G401.6 (cell line): ENCODE data around the gene KLRD1.
"Not testable (repeated sequence)": the region's sequence is repeated elsewhere in the genome, so short reads cannot be mapped to it uniquely, and the experiment has no call there.

ENCODE experiments used
- FAIRE-seq: peaks from 2 replicates; lab custom pipeline; 2012; peaks lifted over from hg19 to GRCh38; lab: Jason Lieb, UNC

The KLRD1 gene

DNA sequence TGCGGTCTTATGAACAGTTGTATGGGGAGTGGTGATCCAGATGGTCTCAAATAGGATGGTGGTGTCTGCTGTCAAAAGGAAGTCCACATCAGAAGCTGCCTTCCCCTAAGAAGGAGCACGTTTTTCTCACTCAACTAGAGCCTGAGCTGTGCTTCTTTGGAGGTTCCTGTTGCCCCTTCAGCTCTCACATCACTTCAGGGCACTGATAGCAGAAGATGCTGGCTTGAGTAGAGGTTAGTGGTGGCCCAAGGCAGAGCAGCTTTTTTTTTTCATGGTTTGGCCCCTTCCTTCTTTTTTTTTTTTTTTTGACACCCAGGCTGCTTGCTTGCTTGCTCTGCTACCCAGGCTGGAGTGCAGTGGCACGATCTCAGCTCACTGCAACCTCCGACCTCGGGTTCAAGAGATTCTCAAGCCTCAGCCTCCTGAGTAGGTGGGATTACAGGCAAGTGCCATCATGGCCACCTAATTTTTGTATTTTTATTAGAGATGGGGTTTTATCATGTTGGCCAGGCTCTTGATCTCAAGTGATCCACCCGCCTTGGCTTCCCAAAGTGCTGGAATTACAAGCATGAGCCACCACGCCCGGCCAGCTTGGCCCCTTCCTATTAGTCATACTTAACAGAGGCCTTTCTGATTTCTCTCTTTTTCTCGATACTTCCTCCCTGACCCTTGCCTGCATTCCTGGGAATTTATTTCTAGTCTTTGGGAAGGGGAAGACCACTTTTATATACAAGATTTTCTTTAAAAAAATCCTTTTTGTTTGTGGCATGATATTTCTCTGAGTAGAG is 31.6 kb downstream of the KLRD1 start:
- FAIRE-seq = no peak

DNA sequence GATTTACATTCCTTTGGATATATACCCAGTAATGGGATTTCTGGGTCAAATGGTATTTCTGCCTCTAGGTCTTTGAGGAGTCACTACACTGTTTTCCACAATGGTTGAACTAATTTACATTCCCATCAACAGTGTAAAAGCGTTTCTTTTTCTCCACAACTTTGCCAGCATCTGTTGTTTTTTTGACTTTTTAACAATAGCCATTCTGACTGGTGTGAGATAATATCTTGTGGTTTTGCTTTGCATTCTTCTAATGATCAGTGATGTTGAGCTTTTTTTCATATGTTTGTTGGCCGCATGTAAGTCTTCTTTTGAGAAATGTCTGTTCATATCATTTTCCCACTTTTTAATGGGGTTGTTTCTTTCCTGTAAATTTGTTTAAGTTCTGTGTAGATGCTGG is 33.3 kb downstream of the KLRD1 start:
- FAIRE-seq = not testable (repeated sequence)

DNA sequence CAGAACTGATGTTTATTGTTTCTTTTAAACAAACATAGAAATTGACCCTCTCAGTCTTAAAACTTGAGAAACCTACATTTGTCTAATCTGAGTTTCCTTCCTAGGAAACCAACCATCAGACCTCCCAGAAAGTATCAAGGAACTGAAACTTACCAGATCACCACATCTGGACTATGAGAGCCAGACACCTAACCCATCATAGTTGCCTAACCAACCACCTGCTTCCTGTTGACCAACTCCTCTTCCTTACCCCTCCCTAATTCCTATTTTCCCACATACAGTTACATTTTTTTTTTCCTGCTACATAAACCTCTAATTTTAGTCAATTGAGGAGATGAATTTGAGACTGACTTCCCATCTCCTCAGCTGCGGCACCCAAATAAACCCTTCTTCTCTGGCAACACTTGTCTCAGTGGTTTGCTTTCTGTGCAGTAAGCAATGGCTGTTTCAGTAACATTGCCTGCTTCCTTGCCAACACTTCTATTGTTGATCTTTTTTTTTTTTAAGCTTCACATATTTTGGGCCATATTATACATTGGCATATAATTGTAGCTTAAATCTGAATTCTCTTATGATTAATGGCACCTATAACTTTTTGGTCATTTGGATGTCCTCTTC is 34.3 kb downstream of the KLRD1 start:
- no peak for FAIRE-seq

- FAIRE-seq = not testable (repeated sequence)
Observed at GRCh38 chr12:10351457-10351856, 43.8 kb downstream of the KLRD1 start.

DNA sequence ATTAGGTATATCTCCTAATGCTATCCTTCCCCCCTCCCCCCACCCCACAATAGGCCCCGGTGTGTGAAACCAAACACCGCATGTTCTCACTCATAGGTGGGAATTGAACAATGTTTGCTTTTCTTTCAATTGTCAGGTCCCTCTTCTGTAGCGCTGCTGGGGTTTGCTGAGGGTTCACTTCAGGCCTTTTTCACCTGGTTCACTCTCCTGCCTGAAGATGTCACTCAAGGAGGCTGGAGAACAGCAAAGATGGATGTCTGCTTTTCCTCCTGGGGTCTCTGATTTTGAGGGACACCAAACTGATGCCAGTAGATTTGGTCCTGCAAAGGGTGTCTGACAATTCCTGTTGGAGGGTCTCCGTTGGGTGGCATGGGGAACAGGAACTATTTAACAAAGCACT is 46.4 kb downstream of the KLRD1 start:
- FAIRE-seq = no peak

DNA sequence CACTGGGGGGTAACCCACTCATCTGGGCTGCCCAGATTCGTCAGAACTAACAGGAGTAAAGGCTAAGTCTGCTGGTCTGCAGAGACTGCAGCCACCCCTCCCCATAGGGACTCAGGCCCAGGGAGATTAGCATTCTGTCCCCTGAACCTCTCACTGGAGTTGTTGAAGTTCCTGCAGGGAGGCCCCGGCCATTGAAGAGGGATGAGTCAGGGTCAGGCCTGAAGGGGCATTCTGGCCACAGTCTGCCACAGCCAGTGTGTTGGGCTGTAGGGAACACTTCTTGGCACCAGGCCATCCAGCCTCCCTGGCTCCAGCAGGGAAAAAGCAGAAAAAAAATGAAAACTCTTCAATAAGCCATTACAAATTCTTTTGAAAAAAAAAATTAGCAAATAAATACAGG is 46.8 kb downstream of the KLRD1 start:
- FAIRE-seq = no peak

DNA sequence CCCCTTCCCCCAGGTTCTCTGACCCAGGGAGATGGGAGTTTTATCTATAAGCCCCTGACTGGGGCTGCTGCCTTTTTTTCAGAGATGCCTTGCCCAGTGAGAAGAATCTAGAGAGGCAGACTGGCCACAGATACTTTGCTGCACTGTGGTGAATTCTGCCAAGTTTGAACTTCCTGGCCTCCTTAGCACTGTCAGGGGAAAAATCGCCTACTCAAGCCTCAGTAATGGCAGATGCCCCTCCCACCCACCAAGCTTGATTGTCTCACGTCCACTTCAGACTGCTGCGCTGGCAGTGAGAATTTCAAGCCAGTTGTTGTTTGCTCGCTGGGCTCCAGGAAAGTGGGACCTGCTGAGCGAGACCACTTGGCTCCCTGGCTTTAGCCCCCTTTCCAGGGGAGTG is 50.5 kb downstream of the KLRD1 start:
- no peak for FAIRE-seq

- FAIRE-seq = no peak
Observed at GRCh38 chr12:10358969-10359368, 51.3 kb downstream of the KLRD1 start.

- no peak for FAIRE-seq
Observed at GRCh38 chr12:10361084-10361483, 53.4 kb downstream of the KLRD1 start.

GRCh38 chr12:10361622-10362021 is 54.0 kb downstream of the KLRD1 start:
- FAIRE-seq = no peak

DNA sequence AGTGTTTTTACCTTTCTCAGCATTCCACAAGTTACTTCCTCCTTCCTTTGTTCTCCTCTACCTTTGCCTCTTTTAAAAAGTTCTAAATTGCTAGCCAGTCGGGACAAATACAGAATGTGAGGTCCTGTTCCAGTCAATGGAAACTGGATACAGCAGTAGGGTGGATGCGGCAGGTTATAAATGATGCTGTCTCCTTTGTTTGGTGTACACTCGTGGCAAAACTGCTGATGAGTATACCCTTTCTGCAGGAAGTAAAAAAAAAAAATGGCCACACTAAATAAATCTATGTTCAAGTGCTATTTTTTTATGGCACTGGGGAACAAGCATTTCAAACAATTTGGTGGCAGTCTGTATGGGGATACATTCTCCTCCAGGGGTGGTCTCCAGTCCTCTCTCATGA is 54.7 kb downstream of the KLRD1 start:
- FAIRE-seq = no peak

- no peak for FAIRE-seq
Observed at GRCh38 chr12:10362828-10363657, 55.4 kb downstream of the KLRD1 start.

GRCh38 chr12:10363658-10363913 is 55.9 kb downstream of the KLRD1 start:
- FAIRE-seq = no peak

DNA sequence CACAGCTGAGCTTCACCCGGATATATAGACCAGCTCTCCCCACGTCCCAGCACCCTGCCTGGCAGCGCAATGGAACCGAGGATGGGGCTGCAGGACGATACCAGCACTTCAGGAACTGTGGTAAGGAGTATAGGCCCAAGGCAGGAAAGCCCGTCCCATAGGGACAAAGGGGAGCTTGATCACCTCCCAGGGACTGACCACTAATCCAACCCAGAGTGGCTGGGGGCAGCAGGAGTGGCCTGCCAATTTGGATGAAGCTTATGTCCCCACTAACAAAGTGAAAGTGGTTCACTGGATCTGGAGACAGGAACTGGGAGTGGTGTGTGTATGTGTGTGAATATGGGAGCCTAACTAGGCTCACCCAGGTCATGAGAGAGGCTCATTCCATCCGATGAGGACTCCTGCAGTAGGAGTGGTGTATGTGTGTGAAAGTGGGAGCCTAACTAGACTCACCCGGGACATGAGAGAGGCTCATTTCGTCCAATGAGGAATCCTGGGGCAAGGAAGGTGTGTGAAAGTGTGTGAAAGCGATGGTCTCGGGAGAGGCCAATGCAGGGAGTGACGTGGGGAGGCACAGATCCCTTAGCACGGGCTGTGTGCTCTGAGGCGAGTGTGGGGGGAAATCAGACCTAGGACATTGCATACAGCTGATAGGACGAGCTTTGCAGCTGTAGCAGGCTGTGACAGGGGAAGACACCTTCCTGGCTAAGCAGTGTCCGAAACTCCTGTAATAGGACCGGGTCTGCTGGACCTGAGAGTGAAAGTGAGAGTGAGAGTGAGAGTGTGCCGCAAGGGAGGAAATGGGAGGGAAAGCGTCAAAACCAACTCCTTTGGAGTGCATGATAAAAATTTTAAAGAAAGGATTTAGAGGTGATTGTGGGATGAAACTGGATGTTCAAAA is 56.5 kb downstream of the KLRD1 start:
- FAIRE-seq = no peak

DNA sequence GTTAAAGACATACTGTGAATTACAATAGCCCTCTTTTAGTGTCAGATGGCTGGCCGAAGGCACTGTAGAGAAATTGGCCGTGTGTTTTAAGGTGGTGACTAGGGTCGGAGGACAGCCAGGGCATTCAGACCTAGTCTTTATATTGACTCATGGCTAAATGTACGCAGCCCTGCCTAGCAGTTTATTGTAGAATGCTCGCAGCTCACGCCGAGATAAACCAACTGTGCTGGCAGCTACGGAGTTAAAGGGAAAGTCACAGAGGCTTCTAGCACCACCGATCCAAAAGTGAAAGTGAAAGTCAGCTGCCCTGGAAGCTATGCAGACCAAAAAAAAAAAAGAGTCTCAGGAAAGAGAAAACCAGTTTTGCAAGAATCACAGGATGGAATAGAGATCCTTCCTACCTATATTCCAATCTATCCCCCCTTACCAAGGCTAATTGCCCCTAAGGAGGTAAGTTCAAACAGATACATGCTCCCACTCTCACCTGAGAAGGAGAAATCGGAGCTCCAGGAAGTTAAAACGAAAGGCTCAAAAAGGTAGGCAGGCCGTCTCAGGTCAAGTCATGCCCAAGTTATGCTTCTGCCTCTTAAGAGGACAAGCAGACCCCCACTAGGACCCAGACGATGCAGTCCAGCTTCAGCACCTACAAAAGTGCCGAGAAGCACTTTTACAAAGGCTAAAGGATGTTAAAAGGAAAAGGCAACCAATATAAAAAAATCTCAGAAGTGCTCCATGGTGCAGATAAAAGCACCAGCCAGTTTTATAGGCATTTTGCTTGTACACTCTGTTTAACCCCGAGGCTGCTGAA is 57.3 kb downstream of the KLRD1 start:
- FAIRE-seq = peak; percentile 65

DNA sequence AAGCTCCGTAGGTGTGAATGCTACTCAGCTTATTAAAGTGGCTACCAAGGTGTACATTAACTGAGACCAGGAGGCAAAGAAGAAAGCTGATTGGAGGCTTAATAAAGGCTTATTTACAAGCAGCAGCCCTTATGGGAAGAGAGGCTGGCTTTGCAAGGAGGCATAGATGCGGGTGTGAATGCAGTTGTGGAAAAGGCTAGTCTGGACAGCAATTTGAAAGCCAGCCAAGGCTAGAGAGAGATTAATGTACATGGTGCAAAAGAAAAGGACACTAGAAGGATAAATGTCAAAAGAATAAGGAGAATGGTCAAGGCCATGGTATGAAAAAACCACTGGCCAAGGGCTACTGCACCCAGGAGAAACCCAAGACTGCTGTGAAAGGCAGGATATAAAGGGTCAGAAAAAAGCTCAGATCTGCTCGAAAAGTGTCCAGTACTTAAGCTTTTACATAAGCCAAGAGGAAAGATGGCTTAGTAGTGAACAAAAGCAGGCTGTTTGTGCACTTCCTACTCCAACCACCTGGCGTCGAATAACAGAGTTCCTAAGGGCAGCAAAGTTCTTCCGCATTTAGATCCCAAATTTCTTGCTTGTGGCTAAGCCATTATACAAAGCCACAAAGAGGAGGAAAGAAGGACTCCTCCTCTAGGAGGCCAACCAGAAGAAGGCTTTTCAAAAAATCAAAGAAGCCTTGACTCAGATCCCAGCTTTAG is 58.2 kb downstream of the KLRD1 start:
- FAIRE-seq = no peak

GRCh38 chr12:10366875-10367274 is 59.2 kb downstream of the KLRD1 start:
- FAIRE-seq = peak; percentile 23

DNA sequence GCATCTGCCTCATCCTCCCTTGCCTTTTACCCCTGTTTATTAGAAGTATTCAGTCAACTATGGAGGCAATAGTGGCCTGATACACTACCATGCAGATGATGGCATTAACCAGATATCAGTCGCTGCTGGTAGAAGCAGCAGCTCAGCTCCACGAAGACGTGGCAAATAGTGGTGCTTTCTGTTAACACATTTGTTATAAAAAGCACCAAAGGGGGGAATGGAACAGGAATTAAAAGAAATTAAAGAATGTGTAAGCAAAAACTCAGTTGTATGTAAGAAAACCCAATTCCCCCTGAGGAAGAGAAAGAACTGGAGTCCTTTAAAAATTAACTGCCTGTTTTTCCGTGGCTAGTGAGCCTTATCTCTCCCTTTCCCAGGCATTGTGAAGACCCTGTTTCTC is 60.0 kb downstream of the KLRD1 start:
- not testable (repeated sequence) for FAIRE-seq

DNA sequence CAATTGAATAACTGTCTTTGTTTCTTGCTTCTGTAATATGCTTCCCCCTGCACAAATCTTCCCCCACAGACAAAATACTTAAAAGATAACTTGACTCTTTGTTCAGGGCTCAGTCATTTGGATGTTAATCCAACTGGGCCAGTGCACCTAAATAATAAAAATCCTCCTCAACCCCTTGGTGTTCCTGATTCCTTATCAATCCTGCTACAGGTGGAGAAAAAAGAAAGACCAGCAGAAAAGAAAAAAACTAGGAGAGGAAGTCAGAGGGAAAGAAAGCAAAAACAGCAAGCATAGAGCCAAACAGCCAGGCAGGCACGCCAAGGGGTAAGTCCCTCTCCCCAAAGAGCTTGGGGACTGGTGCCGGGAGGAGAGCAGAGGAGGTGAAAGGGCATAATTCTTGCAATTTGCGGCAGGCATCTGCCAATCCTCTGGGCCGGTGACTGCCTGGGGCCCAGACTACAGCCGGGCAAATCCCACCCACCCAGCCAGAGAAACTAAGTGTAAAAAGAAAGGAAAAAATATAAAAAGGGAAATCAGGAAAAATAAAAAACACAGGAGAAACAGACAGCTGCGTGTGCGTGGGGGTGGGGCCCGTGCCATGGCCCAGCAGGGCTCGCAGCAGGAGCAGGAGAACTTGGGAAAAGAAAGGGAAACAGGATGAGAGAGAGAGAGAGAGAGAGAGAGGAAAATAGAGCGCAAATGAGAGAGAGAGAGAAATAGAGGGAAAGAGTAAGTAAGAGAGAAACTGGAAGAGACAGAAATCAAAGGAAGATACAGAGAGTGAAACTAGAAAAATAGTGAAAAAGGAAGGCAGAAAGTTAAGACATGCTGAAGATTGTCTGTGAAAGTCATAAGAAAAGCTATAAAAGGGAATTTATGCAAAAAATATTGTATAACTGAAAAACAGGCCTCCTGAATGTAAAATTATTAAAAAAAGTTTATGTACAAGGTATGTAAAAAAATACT is 60.8 kb downstream of the KLRD1 start:
- FAIRE-seq = no peak
